Measurements from ENCODE around the gene ST6GALNAC3.

GRCh38 chr1:76542359-76542758 is 467.8 kb downstream of the ST6GALNAC3 start:
- TF ChIP-seq FOXM1 (IDR thresholded peaks at IDR 0.05; ENCODE audit: borderline replicate concordance) (no peak), SP1 (IDR thresholded peaks at IDR 0.05) (no peak), SUZ12 (IDR thresholded peaks at IDR 0.05) (no peak), BHLHE40 (IDR thresholded peaks at IDR 0.05; ENCODE audit: borderline replicate concordance) (no peak), CTBP1 (IDR thresholded peaks at IDR 0.05; ENCODE audit: borderline replicate concordance) (no peak), ELF4 (IDR thresholded peaks at IDR 0.05) (no peak), ZNF384 (IDR thresholded peaks at IDR 0.05) (no peak), FOXK2 (IDR thresholded peaks at IDR 0.05) (no peak), TARDBP (IDR thresholded peaks at IDR 0.05) (no peak), NFRKB (IDR thresholded peaks at IDR 0.05) (no peak), ARNT (IDR thresholded peaks at IDR 0.05) (no peak), HDGF (IDR thresholded peaks at IDR 0.05; ENCODE audit: borderline replicate concordance) (no peak)
- TF ChIP-seq, protein P1, sequence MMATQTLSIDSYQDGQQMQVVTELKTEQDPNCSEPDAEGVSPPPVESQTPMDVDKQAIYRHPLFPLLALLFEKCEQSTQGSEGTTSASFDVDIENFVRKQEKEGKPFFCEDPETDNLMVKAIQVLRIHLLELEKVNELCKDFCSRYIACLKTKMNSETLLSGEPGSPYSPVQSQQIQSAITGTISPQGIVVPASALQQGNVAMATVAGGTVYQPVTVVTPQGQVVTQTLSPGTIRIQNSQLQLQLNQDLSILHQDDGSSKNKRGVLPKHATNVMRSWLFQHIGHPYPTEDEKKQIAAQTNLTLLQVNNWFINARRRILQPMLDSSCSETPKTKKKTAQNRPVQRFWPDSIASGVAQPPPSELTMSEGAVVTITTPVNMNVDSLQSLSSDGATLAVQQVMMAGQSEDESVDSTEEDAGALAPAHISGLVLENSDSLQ (IDR thresholded peaks at IDR 0.05), result no peak

All from HEK293T (cell line).